Breast epithelium (tissue), 3 donors: ENCODE results near the gene ZFPL1.
A peak's percentile ranks its signal among the peaks of the same experiment; 100 is the strongest.

ENCODE experiments used
- POLR2A ChIP-seq: fragments of 450-650 bp; IDR thresholded peaks from one replicate; pipeline ENCODE4 v1.6.1; 2016; ENCODE audit warnings: antibody characterized with exemption, mild to moderate bottlenecking, moderate library complexity
- POLR2AphosphoS5 ChIP-seq, 3 donors: sonication (generic); formaldehyde crosslinking; IDR thresholded peaks; one replicate each; pipeline ENCODE4 v1.6.1; 2017; ENCODE audit warnings: antibody characterized with exemption in 3 of 3

DNA sequence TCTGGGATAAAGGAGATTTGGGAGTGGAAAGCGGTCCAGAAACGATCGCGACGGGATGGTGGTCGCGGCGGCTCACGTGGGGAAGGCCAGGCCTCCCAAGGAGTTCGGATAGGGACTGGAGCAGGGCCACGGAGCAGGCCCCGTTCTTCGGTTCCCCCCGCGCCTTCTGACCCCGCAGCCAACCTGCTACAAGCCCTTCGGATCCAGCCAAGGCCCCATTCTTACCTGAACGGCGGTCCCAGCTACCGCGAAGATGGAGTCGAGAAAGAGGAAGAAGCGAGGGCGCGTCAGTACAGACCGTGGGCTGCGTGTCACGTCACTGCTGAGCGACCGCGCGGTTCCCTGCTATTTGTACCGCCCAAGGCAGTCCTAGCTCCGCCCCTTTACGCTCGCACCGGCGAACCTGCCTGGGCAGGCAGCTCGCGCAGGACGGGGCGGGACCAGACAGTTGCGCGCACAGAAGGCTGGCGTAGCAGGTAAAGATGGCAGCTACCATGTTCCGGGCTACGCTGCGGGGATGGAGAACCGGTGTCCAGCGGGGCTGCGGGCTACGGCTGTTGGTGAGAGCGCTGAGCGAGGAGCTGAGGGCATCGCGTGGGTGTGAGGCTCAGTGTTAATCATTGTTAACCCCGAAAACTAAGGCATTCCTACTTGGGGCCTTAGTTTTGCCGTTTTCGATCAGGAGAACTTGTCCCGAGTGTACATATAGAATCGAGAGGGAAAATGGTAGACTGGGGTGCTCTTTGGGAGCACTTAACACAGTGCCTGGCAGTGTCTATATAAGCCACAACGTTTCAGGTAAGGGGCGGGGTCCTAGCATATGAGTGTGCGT is 38.1 kb downstream of the ZFPL1 start, which contains the start of the genes FAU and MRPL49:
- TF ChIP-seq POLR2A, result peak; percentile 80
- peak; percentile 93 to 97 (median 96) for TF ChIP-seq POLR2AphosphoS5 (IDR thresholded peaks at IDR 0.05)
